GM19455 (cell line): ENCODE measurements around the gene CRLF1.
A peak's percentile ranks its signal among the peaks of the same experiment; 100 is the strongest.

Experiments
- ATAC-seq: cut with Tn5 transposase; IDR thresholded peaks from one replicate; pipeline ENCODE4 v1.9.1; 2021; ENCODE audit not compliant: unreplicated experiment

CRLF1 gene

DNA sequence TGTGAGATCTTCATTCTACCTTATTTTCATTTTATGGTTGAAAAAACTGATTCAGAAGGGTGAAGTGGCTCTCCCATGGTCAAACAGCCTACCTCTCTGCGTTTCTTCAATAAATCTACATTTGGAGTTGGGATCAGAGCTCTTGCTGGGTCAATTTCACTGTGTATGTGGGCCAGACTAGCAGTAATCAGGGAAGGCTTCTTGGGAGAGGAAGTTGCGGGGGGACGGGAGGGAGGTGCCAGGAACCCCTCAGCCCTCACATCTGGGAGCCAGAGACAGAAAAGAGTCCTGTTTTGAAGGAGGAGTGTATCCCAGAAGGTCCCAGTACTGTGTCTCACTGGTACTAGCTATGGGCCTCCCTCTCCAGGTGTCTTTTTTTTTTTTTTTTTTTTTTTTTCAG lies 48.0 kb downstream of the CRLF1 start:
- ATAC-seq = no peak

DNA sequence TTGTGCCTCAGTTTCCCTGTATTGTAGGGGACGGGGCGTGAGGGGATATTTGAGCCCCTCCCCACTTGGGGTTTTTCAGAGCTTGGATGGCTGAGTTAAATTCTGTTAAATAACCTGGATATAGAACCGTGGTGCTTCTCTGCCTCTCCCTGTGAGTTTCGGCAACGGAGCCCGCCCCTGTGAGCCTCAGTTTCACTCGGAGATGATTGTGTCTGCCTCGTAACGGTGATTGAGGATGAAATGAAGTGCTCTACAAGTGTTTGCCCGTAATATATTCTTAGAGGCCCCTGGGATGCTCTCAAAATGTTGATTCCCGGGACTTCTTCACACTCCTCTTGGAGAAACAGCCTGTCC lies 48.4 kb downstream of the CRLF1 start:
- ATAC-seq = peak; percentile 14

DNA sequence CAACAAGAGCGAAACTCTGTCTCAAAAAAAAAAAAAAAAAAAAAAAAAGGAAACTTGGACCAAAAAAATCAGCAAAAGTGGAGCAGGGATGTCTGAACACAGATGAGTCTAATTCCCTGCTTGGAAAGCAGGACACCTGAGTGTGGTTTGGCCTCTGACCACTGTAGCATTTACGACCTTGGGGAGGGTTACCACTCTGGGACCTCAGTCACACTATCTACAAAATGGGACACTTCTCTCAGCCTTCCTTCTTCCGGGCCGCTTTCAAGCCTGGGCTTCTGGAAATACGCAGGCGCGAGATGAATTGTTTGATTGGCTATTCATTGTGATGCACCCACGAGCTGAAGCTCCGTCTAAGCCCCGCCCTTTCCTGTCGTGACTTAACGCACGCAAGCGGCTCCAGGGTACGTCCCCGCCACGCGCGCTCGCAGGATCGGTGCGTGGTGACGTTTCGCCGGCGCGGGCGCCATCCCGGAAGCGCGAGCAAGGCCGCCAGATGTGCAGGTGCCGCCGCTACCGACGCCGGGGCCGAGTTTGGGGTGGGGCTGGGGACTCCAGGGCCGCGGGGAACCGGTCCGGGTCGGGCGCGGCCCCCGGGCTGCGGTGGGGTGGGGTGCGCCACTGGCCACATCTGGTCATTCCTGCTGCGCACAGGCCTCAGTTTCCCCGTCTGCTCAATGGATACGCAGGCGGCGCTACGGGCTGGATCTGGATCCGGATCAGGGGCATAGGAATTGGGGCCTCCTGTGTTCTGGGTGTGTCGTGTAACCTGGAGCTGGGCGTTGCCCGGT lies 49.0 kb downstream of the CRLF1 start, which contains the start of gene KXD1:
Gene KXD1 (plus strand): TSS at position 460 of the 791 bp plus-strand sequence. CDS start 4,187 bp downstream, outside the sequence.
- peak; percentile 80 for ATAC-seq

DNA sequence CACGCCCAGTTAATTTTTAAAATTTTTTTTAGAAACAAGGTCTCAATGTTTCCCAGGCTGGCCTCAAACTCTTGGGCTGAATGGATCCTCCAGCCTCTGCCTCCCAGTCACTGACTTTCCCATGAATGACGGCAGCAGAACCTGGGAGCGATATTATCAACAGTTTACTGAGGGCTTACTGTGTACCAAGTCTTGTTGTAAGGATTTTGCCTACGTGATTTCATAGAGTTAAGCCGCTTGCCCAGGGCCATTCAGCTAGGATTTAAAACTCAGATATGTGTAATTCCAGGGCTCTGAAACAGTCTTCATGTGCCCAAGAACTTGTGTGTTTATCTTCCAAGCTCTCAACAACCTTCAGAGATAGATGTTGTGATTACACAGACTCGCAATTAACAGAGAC lies 55.0 kb downstream of the CRLF1 start:
- ATAC-seq = no peak

DNA sequence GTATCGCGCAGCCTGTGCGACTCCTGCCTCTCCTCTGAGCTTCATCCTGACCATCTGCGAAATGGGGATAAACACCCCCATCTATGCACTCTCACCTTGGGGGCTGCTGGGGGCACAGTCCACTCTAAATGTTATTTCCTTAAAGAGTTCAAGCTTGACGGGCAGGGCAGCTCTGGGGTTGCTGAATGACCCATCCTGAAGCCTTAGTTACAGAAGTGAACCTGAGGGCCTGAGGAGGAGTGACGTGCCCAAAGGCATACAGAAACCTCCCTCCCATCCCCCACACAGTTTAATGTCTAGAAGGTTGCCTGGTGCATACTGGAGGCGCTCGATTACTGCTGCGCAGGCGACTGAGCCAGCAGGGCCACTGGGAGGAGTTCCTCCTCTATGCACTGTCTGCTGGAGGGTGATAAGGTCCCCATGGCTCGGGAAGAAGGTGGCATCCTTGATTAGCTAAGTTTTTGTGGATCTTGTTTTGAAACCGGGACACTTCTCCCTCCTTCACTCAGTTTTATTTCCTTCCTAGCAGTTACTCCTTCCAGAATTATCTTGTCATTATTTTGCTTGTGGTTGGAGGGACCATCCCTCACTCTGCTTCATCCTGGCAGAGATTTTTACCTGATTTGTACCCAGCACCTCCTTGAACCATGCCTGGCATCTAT lies 62.7 kb downstream of the CRLF1 start:
- ATAC-seq = peak; percentile 49
